ENCODE results near the gene CD58.

GRCh38 chr1:116534014-116534739, 36.6 kb downstream of the CD58 start:
- no peak for TF ChIP-seq POLR2A (IDR thresholded peaks at IDR 0.05)
- TF ChIP-seq CTCF (IDR thresholded peaks at IDR 0.05), result no peak

All from adrenal gland (tissue), 5 donors.